GM18502 (cell line): Measurements from ENCODE around the gene SREBF1.

Experiments
- ATAC-seq: cut with Tn5 transposase; IDR thresholded peaks from one replicate; pipeline ENCODE4 v1.9.1; 2021; ENCODE audit warnings: mild to moderate bottlenecking; ENCODE audit not compliant: unreplicated experiment, poor library complexity

Gene SREBF1

DNA sequence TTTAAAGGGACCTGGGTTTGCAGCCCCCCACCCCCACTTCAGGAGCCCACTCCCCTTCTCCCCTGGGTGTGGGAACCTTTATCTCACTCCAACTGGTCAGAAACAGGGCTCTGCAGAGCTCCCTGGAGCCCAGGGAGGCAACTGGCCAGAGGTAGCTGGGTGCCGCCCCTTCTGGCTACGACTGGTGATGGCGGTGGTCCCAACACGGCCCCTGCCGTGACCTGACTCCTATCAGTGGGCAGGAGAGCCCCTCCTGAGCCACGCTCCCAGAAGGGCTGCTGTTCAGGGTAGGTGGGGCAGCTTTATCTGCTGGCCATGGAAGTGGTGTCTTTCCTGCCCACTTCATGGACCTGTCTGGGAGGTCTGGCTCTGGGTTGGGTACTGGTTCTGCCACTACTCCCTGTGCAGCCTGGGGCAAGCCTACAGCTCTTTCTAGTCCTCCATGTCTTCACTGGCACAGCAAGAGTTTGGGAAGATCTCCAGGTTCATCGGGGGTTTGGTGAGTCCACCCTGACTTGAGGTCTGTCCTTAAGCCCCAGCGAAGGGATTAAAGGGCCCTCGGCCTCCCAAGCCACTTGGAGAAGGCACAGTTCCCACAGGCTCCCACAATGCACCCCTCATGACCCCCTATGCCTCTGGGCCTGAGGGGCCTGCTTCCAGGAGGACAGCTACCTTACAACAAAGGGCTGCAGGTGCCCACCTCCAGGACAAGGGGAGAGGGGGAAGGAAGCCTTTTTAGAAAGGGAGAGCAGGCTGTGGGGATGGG is 5.5 kb upstream of the SREBF1 start:
- ATAC-seq, result no peak

DNA sequence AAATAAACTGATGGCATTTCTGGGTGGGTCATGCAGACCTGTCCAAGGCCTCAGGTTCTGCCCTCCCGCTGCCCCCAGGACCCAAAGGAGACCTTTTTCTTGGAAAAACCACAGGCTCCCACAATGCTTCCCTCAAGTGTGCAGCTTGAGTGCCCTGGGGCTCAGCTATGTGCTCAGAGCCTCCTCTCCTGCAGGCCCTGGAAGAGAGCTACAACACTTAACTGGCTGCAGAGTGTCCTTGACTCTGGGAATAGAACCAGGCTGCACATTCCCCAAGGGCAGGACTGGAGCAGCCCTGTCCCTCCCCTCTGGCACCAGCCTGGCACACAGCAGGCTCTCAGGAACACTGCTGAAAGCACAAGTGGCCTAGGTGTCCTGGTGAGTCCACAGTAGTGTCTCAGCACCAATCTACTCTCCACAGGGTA is 4.8 kb upstream of the SREBF1 start:
- ATAC-seq, result no peak

DNA sequence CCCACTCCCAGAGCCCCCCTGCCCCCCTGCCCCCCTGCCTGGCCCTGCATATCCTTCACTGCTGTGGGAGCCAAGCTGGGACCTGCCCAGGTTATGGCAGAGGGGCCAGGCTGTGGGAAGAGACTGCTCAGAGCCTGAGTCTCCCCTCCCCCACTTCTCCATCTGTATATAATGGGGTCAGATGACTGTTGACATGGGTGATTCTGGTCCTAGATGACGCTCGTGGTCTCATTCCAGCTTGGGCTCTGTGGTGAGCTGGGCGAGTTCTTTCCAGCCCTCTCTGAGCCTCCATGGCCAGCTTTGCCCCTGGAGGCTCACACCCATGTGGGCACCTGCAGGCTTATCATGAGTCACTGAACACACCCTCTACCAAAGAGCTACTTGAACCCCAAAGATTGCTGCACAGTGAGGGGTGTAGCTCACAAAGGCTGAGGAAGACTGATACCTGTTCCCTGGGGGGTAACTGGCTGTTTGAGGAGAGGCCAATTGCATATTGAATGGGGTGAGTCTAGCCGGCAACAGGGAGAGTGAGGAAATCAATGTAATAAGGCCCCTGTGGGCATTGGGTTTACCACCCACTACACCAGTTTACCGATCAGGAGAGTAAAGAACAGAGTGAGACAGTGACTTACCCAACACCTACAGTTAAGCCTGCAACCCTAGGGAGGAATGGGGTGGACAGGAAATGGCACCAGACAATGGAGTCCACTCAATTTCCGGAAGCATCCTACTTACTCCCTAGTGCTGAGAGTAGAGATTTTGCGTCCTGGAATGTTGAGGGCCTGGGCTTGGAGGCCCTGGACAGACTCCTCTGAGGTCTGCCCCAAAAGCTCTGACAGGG is 4.2 kb upstream of the SREBF1 start:
- no peak for ATAC-seq

DNA sequence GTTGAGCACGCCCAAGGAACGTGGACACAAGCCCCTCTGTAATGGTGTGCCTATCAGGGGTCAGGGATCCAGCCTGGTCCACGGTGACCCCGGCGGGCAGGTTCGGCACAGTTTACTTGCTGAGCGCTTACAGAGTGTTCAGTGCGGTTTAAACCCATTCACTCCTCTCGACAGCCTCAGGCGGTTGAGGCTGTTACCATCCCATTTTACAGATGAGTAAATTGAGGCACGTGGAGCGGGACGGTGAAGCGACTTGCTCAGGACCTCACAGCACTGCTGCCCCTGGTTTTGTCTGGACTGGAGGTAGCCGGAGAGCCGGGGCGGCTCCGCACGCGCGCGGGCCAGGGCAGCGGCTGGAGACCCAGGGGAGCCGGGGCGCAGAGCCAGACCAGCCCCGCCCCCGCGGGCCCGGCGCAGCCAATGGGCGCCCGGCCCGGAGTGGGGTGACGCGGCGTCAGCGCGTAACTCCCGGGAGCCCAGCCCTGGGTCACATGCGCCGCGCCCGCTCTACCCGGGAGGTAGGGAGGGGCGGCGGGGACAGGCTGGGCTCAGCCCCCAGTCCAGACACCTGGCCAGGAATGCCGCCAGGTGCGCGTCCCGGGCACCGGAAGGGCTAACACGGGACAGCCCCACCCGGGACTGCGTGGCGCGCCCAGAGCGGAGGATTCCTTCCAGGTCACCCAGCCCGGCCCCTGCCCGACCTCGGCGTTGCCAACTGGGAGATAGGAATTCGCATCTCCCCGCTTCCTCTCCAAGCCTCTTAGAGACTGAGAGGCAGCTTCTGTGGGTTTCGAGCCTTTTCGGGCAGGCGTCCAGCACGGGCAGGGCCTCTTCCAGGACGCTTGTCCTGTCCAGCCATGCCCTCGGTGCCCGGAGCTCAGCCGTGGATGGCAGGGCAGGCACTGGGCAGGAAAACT is 3.3 kb upstream of the SREBF1 start:
- peak; percentile 72 for ATAC-seq

DNA sequence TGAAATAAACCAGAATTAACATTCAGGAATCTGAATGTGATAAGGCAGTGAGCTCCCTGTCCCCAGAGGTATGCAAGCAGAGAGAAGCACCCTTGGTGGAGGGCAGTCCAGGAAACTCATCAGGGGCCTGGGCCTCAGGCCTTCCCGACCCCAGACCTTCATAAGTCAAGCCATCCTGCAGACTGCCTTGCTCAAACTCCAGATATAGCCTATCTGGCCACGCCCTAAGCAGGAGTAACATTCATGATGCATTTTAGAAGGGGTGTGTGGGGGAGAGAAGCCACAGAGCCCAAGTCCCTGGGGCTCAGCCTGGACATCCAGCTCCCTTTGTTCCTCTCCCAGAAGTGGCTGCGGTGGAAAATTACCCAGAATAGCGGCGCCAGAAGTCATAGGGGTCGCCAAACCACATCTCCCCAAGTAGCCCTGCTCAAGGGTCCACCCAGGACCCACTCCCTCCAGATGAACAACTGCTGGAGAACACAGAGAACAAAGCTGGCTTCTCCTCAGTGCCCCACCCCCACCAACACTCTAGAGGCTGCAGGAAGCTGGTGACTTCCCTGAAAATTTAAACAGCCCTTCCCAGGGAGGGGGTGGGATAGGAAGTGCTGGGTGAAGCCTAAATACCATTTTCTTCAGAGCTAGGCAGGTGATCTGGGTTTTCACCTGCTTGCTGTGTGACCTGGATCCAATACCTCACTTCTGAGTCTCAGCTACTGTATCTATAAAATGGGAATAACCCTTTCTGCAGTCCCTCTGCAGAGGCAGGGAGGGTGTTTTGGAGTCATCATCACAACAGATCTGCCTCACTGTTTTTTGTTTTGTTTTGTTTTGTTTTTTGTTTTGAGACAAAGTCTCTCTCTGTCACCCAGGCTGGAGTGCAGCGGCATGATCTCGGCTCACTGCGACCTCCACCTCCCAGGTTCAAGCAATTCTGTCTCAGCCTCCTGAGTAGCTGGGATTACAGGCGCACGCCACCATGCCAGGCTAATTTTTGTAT is 1.5 kb upstream of the SREBF1 start:
- no peak for ATAC-seq

DNA sequence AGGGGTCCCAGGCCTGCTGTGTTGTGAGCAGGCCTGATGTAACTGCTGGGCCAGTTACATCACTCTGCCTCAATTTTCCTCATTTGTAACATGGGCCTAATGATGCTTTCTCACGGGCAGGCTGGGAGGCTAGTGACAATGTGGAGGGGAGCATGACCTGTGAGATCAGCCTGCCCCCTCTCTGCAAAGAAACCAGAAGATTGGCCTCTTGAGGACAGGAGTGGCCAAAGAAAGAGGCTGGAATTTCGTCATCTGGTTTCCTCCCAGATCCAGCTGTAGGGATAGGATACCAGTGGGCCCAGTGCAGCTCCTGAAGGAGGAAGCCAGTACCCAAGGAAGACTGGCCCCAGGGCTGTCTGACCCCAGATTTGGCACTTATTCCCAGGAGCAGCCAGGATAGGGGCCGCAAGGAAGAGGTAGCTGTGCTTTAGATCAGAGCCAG is 615 bp upstream of the SREBF1 start:
- no peak for ATAC-seq

DNA sequence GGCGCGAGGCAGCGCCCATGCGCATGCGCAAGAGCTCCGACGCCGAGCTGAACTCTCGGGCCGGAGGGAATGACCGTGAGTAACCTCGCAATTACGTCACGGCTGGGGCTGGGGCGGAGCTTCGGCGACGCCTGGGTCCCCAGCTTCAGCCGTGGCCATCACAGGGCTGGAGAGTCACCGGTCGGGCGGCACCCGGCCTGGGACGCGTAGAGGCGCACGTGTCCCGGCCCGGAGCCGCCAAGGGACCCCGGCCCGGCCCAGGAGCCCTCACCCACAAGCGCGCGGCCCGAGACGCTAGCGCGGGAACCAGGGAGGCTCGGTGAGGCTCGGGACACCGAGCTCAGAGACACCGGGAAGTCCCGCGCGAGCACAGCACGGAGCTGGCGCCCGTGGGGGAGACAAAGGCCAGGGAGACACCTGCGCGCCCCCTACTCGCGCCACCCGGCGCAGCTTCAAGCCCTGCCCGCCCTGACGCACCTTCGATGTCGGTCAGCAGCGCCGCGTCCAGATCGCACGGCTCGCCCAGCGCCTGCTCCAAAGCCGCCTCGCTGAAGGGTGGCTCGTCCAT is 452 bp downstream of the SREBF1 start:
- ATAC-seq, result peak; percentile 58

DNA sequence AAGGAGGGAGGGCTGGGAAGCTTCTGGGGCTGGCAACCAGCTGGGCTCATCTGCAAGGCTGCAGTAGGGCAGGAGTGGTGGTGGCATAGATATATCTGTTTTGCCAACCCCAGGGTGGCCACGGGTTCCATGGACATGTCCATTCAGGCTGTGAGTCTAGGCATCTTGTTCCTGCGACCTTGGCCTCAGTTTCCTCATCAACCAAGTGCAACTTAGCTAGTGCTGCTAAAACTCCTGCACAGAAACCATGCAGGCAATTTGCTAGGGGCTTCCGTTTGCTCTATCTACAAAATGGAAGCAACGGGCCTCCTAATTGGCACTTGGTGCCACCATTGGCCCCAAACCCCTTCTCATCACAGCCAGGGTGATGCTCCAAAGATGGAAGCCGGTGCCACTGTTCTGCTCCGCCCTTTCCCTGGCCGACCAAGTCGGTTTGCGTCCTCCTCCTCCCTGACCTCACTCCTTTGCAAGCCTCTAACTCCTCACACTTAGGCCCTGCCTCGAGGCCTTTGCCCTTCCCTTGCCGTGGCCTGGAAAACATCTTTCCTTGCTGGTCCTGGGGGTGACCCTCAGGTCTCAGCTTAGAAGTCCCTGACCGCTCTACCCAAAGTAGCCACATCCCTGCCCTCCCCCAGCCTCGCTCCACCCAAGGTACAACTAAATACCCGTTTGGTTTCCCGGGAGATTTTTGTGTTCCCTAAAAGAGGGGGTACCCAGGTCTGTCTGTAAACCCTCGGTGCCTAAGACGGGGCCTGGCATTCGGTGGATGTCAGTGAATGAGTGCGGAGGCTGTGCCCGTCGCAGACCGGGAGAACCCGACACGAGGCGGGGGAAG is 1.2 kb downstream of the SREBF1 start:
- no peak for ATAC-seq

DNA sequence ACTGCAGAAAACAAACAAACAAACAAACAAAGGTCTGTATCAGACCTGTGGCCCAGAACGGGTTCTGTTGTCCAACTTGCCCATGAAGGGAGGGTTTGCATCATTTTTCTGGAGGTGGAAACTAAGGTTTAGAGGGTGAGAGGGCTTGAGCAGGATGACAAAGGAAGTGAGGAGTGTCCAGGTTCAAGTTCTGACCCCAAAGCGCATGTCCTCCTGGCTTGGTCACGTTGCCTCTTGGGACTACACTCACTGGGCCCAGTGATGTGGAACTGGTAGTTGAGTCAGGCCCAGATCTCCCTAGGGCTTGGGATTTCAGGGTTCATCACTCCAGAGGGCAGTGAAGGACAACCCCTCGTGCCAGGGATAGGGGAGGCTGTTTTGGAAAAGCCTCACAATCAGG is 1.8 kb downstream of the SREBF1 start:
- ATAC-seq, result no peak

DNA sequence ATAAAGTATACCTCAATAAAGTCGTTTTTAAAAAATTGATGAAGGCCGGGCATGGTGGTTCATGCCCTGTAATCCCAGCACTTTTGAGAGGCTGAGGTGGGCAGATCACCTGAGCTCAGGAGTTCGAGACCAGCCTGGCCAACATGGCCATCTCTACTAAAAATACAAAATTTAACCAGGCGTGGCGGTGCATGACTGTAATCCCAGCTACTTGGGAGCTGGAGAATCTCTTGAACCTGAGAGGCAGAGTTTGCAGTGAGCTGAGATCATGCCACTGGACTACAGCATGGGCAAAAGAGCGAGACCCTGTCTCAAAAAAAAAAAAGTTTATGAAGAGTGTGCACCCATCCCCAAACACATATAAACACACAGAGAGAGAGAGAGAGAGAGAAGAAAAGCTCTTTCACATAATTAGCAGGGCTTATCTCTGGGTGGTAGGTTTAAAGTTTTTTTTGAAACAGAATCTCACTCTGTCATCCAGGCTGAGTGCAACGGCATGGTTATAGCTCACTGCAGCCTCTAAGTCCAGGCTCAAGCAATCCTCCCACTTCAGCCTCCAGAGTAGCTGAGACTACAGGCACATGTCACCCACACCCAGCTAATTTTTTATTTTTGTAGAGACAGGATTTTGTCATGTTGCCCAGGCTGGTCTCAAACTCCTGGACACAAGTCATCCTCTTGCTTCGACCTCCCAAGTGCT is 3.0 kb downstream of the SREBF1 start:
- no peak for ATAC-seq

DNA sequence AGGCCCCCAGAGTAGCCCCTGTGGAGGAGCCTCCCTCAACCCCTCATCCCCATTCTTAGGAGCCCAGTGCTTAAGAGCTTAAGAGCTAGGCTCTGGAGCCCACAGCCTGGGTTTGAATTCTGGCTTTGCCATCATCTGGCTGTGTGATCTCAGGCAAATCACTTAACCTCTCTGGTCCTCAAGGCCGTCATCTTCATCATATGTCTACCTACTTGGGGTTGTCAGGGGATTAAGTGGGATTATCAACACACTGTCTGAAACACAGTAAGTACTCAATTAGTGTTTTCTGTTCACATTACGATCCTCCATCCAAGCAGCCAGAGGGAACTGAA is 4.8 kb downstream of the SREBF1 start:
- ATAC-seq, result no peak

DNA sequence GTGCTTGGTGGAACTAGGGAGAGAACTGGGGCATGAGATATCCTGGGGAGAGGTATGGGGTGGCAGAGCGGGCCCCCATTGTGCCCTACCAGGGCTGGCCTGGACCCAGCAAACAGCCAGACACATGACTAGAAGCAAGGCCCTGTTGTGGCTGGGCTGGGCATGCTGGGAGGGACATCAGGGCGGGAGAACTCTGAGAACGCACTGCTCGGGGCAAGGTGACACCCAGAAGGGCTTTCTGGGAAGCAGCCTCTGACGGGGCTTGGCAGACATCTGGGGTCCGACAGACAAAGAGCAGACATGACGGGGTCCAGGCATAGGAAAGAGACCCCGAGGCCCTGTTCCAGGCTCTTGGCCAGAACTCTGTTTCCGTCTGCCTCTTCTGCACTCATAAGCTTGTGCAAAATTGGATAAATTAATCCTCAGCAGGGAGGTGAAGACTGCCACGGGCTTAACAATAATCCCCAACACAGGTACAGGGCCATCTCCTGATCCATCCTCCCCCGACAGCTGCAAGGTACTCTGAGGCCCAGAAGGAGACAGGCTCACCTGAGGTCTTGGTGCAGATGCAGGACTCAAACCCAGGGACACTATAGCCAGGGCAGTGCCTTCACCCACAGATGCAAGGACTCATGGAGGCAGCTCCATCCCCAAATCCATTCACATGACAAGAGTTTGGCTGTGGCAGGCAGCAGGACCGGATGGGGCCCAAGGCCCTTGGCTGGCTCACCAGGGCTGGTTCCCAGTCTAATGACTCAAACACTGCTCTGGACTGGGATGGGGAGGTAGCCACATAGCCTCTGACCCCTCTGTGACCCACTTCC is 5.4 kb downstream of the SREBF1 start:
- no peak for ATAC-seq

DNA sequence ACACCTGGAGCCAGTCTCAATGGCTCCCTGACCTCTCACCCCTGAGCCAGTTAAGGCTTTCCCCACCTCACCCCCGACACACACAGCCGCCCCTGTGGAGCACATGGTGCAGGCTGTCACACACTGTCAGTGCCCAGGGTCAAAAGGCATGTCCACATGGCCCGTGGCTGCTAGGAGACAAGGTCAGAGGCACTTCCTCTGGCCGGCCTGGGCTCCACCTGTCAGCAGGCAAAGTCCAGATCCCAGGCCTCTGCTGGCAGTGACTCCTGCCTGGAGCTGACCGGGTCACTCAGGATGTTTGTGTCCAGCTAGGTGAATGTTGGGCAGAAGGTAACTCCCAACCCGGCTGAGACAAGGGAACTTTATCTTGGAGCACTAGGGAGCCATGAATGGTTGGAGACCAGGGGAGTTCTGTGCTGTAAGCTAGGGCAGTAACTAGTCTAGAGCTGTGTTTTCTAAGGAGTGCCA is 6.0 kb downstream of the SREBF1 start:
- no peak for ATAC-seq

DNA sequence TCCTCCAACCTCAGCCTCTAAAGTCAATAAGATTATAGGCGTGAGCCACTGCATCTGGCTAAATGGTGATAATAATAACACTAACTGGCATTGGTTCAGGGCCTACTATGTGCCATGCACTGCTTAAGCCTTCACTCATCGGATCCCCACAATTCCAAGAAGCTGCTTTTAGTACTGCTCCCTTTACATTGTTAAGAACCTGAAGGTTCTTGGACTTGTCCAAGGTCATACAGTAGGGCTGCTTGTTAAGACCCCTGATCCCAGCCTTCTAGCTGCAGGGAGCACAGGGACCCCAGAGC is 6.6 kb downstream of the SREBF1 start:
- no peak for ATAC-seq

DNA sequence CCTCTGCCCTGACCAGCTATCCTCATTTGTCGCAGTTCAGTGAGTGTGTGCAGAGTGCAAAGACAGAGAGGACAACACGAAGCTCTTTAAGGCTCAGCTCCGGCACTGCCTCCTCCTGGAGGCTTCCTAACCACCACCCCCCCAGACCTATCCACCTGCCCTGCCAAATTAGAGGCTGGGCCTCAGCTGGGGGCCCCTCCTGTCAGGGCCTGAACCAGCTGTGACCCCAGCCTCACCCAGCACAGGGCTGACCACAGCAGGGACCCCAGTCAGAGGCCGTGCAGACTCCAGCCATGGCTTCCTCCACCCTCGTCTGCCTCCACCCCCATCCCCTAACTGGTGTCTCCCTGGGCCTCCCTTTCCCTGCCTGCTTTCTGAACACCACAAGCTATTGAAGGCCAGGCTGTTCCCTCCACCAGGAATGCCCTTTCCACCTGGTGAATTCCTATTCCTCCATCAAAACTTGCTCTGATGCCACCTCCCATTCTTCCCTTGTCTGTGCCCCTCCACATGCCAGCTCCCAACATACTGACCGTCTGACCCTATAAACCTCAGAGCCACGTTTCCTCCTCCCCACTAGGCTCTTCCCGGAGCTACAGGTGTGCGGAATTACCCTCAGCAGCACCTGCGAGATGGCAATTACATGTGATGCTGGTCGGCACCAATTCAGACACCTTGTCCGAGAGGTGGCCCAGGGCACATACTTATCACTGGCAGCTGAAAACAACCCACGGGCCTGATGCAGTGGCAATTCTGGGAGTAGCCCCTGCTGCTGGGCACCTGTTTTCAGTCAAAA is 8.8 kb downstream of the SREBF1 start:
- no peak for ATAC-seq
